22Rv1 (cell line): ENCODE results near the gene ZNF579.

Experiments used
- ZFX ChIP-seq: fragments of 450-650 bp; IDR thresholded peaks from 2 replicates; pipeline ENCODE4 v1.6.1; 2017; ENCODE audit warnings: antibody characterized with exemption, borderline replicate concordance
- TF ChIP-seq, protein P1 (sequence below): fragments of 450-650 bp; IDR thresholded peaks from 2 replicates; pipeline ENCODE4 v1.5.1; 2017; ENCODE audit warnings: mild to moderate bottlenecking

GRCh38 chr19:55578761-55579747 is 1.6 kb downstream of the ZNF579 start:
- TF ChIP-seq, protein P1, sequence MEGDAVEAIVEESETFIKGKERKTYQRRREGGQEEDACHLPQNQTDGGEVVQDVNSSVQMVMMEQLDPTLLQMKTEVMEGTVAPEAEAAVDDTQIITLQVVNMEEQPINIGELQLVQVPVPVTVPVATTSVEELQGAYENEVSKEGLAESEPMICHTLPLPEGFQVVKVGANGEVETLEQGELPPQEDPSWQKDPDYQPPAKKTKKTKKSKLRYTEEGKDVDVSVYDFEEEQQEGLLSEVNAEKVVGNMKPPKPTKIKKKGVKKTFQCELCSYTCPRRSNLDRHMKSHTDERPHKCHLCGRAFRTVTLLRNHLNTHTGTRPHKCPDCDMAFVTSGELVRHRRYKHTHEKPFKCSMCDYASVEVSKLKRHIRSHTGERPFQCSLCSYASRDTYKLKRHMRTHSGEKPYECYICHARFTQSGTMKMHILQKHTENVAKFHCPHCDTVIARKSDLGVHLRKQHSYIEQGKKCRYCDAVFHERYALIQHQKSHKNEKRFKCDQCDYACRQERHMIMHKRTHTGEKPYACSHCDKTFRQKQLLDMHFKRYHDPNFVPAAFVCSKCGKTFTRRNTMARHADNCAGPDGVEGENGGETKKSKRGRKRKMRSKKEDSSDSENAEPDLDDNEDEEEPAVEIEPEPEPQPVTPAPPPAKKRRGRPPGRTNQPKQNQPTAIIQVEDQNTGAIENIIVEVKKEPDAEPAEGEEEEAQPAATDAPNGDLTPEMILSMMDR = no peak
- no peak for TF ChIP-seq ZFX
